GM19452 (cell line): ENCODE results near the gene ACSL1.
"Not testable (repeated sequence)": the region's sequence is repeated elsewhere in the genome, so short reads cannot be mapped to it uniquely, and the experiment has no call there.

Experiments
- ATAC-seq: cut with Tn5 transposase; IDR thresholded peaks from one replicate; pipeline ENCODE4 v1.9.1; 2021; ENCODE audit not compliant: unreplicated experiment

The ACSL1 gene

GRCh38 chr4:184792950-184793555, 32.7 kb downstream of the ACSL1 start:
- no peak for ATAC-seq

DNA sequence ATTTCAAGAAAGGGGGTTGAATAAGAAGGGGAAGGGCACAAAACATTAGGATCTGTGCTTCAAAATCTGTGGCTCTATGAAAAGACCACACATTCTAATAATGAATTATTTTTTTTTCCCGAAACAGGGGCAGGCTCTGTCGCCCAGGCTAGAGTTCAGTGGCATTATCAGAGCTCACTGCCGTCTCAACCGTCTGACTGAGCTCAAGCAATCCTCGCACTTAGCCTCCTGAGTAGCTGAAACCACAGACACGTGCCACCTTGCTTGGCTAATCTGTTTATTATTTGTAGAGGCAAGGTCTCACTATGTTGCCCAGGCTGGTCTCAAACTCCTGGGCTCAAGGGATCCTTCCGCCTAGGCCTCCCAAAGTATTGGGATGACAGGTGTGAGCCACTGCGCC, 33.4 kb downstream of the ACSL1 start:
- ATAC-seq: no peak

GRCh38 chr4:184790826-184791225, 34.9 kb downstream of the ACSL1 start:
- ATAC-seq: no peak

DNA sequence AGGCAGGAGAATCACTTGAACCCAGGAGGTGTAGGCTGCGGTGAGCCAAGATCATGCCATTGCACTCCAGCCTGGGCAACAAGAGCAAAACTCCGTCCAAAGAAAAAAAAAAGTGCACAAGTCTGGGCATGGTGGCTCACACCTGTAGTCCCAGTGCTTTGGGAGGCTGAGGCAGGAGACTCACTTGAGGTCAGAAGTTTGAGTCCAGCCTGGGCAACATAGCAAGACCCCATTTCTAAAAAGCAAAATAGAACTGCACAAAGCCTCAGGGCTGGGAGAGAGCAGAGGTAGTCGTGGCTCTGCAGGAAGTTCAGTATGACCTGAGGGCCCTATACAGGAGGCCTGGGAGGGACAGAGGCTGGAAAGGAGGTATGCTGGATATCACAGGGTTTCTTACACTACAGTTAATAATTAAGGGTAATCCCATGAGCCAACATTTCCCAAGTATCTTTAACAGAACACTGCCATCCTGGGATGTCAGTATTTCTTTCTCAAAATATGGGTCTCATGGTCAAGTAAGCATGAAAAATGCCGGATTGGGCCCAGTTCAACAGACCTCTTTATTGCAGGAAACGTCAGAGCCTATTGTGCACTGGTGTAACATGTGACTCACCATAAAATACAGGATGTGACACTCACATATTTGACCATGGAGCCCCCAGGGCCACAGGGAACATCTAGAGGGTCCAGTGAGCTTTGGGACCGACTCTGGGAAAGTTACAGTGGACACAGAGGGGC, 37.8 kb downstream of the ACSL1 start:
- ATAC-seq: no peak

DNA sequence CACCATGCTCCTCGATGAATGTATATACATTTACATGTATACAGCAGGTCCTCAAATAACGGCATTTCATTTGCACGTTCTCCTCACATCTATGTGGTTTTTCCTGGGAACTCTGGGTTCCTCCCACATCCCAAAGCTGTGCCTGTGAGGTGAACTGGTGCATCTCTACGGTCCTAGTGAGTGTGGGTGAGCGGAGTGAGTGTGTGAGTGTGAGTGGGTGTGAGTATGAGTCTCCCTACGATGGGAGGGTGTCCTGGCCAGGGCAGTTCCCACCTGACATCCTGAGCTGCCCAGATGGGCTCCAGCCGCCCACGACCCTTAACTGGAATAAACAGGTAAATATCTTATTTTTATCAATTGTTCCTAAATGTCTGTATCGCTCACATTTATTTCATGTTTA, 40.0 kb downstream of the ACSL1 start:
- ATAC-seq: no peak

- ATAC-seq: no peak
These were observed 41.0 kb downstream of the ACSL1 start for GRCh38 chr4:184784628-184785257.

- ATAC-seq: no peak
These were observed 42.9 kb downstream of the ACSL1 start for GRCh38 chr4:184782731-184783373.

DNA sequence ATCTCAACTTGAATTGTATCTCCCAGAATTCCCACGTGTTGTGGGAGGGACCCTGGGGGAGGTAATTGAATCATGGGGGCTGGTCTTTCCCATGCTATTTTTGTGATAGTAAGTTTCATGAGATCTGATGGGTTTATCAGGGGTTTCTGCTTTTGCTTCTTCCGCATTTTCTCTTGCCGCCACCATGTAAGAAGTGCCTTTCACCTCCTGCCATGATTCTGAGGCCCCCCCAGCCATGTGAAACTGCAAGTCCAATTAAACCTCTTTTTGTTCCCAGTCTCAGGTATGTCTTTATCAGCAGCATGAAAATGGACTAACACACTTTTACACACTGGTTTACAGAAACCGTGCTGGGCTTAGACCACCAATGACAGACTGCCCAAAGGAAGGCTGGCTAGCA, 46.6 kb downstream of the ACSL1 start:
- not testable (repeated sequence) for ATAC-seq

- no peak for ATAC-seq
These were observed 47.4 kb downstream of the ACSL1 start for GRCh38 chr4:184778325-184778724.

DNA sequence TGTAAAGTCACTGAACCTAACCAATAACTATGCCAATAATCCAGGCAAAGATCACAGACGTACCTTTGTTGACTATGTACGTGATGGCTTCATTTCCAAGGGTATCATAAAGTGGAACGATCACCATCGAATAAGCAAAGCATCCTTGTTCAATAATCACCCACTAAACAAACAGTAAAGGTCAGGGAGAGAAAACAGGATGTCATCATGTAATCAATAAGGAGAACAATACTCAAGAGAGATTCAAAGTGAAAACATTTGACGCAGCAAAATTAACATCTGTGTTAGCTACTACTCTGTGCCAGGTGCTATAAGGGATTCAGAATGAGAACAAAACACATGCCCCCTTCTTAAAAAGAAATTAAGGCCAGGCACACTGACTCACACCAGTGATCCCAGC, 48.9 kb downstream of the ACSL1 start:
- ATAC-seq: no peak

- no peak for ATAC-seq
These were observed 49.8 kb downstream of the ACSL1 start for GRCh38 chr4:184775854-184776555.

DNA sequence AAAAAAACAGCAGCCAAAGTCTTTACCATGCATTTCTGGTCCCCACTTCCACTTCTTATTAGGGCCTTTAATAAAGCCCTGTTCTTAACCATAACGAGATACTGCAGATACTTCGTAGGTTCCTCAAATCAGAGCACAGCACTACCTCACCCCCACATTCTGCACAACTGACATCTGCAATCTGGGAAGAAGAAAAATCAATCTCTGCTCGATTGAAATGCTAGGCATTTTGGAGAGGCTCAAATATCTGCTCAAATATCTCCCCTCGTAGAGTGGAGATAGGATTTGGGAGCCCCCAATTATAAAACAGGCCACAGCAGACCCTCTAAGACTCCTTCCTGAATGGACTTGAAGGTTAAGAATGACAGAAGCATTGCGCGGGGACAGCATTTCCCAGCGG, 51.6 kb downstream of the ACSL1 start:
- ATAC-seq: no peak

GRCh38 chr4:184771416-184771815, 54.4 kb downstream of the ACSL1 start:
- ATAC-seq: no peak

DNA sequence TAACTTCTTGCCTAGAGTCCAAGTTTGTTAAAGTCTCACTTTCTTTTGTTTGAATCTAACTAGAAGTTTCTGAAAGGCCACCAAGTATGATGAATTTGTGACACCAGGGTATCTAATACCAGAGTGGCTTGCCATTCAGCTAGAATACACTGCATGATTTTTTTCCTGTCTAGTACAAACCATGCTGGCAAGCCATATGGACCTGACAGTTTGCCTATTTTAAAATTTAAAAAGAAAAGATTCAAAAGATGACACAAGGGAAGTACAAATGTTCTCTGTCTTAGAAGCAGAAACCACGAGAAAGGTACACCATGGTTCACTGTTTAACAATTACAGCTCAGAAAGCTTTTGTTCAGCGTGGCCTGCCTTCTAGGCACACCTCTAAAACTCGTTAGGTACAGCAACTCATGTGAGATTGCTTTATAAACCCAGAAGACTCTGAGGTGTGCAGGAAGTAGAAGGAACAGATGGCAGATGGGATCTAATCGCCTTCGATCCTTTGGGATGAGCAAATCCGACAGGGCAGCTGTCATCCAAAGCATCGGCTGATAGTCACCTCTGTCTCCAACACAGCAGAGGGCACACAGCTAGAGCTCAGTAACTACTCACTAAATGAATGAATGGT, 56.5 kb downstream of the ACSL1 start:
- ATAC-seq: no peak

DNA sequence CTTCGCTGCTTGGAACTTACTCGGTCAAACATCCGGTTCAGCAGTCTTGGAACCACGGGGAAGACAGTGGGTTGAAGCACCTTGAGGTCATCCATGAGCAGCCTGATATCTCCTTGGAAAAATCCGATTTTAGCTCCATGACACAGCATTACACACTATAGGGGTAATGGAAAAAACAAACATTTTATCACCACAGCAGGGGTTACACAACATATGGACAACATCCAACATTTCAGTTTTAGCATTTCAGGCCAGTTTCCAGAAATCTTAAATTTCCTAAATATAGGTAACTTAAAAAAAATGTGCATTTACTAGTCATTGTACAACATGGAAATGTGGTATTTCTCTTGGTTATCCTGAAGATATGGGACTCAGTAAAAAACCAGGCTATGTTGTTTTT, 57.5 kb downstream of the ACSL1 start:
- no peak for ATAC-seq

DNA sequence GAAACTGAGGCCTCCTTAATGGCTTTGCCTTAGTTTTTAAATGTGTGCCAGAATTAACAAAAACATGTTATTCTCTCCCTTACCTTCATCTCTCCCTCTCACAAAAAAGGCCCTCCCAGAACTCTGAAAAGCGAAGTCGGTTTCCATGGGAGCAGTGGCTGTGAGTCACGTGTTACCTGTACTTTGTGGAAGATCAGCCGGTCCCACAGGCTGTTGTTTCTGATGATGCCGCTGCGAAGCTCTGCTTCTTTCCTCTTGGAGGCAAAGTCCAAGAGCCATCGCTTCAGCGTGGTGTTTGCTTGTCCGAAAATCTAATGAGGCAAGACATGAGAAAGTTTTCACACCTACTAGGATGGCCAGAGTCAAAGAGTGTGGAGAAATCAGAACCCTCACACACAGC, 59.3 kb downstream of the ACSL1 start:
- ATAC-seq: no peak

DNA sequence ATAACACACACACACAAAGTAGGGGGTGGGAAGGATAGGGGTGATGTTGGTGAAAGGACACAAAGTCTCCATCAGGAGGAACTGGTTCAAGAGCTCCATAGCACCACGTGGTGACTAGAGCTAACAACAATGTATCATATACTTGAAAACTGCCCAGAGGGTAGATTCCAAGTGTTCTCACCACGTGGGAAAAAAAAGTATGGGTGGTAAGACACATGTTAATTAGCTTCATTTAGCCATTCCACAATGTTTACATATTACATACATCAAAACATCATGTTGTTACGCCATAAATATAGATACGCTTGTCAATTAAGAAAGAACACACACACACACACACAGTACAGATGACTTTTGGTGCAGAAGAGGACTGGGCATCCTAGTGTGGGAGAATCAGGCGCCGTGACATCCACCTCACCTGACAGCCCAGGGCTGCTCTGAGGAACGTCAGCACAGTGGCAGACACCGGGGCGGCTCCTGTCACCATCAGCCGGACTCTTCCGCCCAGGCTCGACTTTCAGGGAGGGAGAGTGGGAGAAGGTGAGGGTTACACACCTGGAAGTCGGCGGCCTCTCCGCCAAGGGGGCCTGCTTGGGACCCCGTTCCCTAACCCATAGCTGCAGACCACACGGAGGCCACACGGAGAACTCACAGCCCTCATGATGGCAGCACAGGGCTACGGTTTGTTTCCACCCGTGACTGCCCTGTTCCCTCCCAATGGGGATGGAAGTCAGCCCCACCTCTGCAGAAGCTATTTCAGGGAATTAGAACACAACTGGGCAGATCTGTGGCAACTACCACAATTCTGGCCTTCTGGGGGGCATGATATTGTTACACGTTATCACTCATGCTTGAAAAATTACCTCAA, 60.1 kb downstream of the ACSL1 start:
- no peak for ATAC-seq

DNA sequence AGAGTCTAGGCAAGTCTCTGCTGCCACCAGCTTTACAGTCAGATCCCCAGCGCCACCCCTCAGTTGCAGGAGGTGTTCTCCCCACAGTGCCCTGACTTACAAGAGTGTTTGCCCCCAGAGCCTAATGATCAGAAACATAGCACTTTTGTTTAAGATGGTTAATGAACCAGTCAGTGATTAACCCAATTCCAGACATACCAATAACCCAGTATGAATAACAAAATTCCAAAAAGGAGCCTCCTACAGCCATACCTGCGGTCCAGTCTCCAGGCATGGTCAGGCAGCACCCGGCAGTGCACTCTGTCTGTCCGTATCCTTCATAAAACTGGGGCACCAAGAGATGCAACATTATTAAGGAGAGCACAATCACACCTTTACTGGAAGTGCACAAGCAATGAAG, 61.2 kb downstream of the ACSL1 start:
- no peak for ATAC-seq

DNA sequence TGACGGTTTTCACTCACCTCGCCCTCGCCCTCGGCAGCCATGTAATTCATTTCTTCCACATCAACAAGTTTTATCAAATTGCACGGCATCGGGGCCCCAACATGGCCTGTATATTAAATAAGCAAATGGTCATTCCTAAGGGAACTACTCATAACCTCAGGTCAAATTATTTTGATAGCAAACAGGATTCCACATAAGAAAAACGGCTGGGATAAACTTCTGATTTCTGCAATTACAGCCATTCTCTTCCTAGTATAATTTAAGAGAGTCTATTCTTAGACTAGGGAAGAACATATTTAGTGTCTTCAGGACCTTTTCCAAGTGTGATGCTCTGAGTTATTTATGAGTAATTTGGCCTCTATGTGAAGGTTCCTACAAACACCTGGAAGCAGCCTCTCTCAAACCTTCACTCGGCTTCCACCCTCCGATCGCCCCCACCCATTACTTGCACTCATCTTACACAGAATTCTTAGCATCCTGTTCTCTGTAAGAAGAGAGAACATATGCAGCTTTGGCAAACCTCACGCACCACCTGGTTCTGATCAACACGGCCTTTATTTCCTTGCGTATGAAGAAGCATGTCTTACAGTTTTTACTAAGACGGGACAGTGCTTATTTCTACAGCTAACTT, 62.5 kb downstream of the ACSL1 start:
- ATAC-seq: no peak
